VCaP (cell line): Measurements from ENCODE around the gene HTRA1.

ENCODE experiments used
- H3K27ac ChIP-seq: fragments of 450-650 bp; 2 replicates; pipeline ENCODE4 v1.5.1; 2017
- TF ChIP-seq, protein P1 (sequence below): fragments of 450-650 bp; conservative IDR thresholded peaks from 2 replicates; pipeline ENCODE4 v1.5.1; 2017; ENCODE audit warnings: mild to moderate bottlenecking, moderate library complexity

The HTRA1 gene

DNA sequence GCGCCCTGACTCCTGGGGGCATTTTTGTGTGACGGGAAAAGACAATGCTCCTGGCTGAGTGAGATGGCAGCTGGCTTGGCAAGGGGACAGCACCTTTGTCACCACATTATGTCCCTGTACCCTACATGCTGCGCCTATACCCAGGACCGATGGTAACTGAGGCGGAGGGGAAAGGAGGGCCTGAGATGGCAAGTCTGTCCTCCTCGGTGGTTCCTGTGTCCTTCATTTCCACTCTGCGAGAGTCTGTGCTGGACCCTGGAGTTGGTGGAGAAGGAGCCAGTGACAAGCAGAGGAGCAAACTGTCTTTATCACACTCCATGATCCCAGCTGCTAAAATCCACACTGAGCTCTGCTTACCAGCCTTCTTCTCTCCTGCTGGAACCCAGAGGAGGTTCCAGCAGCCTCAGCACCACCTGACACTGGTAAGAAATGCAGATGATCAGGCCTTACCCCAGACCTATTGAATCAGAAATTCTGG is 6.7 kb upstream of the HTRA1 start, which contains the start of gene ARMS2:
TSS of gene ARMS2 (plus strand) at position 51 of the 478 bp plus-strand sequence. CDS start at position 126, 75 bp downstream.
- TF ChIP-seq, protein P1, sequence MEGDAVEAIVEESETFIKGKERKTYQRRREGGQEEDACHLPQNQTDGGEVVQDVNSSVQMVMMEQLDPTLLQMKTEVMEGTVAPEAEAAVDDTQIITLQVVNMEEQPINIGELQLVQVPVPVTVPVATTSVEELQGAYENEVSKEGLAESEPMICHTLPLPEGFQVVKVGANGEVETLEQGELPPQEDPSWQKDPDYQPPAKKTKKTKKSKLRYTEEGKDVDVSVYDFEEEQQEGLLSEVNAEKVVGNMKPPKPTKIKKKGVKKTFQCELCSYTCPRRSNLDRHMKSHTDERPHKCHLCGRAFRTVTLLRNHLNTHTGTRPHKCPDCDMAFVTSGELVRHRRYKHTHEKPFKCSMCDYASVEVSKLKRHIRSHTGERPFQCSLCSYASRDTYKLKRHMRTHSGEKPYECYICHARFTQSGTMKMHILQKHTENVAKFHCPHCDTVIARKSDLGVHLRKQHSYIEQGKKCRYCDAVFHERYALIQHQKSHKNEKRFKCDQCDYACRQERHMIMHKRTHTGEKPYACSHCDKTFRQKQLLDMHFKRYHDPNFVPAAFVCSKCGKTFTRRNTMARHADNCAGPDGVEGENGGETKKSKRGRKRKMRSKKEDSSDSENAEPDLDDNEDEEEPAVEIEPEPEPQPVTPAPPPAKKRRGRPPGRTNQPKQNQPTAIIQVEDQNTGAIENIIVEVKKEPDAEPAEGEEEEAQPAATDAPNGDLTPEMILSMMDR = no peak
- H3K27ac ChIP-seq = no peak within 1 kb of the TSS

DNA sequence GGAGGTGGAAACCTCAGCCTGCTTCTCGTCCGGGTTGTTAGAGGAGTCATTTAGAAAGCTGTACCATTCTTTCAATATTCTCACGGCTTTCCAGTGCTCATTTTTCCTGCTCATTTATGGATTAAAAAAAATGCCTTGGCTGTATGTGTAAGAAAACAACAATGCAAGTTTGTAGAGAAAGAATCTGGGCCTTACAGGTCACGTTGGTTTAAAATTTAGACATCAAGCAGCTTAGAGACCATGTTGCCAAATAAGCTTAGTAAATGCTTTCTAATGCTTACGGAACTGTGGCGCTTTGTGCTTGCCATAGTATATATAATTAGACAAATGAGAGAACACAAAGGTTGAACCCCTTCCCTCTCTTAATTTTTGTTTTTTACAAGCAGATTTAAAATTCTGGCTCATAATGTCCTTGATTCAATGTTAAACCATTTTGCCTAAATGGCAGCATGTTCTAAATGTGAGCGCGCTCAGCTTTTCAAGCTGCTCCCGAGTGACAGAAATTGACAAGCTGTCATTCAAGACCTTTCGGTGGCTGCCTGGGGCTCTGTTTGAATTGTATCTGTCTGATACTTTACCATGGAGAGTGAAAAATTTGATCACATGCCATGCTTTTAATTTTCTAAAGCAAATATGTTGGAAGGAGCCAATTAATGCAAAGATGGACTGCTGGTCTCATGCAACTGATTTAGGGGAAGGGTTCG is 5.8 kb upstream of the HTRA1 start:
- no peak overlapping the region for H3K27ac ChIP-seq
- TF ChIP-seq, protein P1 = no peak

DNA sequence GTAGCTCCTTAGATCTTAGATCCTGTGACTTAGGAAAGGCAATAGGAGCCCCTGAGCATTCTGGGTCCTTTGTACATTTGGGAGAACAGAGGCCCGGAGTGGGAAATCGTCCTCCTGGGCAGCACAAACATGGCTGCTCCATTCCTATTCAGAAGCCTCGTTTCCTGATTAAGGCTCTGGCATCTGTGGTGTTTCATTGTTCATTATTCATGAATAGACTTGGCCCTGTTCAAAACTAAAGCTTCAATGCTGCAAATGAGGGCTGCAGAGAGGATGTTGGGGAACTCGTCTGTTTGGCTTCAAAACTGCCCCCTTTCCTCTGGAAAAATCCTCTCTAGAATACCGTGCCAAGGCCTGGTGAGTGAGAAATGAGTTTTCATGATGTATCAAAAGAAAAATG is 3.4 kb upstream of the HTRA1 start:
- TF ChIP-seq, protein P1 = no peak

DNA sequence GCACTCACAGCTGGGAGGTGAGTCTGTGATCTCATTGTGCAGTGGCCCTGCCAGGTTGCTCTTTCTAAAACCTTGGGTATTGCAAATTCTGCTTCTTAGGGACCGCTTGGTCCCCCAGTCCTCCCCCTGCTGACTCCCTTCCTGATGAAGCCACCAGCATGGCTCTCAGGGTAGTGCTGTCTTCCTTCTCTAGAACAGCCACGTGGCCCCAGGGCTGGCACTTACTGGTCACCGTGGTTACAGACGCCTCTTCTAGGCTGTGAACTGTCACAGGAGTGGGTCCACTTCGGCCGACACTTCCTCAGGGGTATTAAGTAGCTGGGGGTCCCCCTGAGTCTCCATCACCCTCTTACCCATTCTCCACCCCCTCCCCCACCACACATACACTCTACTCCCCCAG is 2.7 kb upstream of the HTRA1 start:
- H3K27ac ChIP-seq = no peak overlapping the region
- TF ChIP-seq, protein P1 = no peak

More for the DNA sequence above, 3.4 kb upstream of the HTRA1 start:
- H3K27ac ChIP-seq = no peak overlapping the region

DNA sequence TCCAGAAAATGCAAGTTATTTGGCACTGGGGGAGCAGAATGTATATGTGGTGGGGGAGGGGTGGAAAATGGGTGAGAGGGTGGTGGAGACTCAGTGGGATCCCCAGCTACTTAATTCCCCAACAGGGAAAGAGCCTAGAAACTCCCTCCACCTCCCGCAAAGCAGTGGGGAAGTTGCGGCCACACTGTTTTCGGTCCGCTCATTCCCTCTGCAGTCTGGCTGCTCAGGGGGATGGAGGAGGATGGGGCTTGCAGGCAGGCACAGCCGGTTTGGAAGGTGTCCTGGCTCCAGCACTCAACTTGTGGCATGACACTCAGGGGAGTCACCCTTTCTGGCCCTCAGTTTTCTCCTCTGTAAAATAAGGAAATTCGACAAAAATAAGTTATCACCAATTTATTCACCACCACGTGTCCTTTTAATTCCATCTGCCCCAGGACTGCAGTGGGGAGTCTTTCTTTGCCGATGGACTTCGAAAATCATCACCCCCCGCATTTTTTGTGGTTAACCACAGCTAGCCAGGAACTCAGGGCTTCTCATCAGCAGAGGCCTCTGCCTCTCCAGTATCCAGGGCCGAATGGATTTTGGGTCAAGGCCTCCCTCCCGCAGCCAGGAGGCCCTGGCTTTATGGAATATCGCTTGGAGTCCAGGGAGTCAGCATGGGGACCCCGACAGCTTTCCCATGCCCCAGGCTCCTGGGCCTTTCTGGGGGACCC is 1.6 kb upstream of the HTRA1 start:
- no peak overlapping the region for H3K27ac ChIP-seq
- TF ChIP-seq, protein P1 = no peak

DNA sequence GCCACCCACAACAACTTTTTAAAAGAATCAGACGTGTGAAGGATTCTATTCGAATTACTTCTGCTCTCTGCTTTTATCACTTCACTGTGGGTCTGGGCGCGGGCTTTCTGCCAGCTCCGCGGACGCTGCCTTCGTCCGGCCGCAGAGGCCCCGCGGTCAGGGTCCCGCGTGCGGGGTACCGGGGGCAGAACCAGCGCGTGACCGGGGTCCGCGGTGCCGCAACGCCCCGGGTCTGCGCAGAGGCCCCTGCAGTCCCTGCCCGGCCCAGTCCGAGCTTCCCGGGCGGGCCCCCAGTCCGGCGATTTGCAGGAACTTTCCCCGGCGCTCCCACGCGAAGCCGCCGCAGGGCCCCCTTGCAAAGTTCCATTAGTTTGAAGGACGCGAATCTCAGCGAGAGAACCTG is 461 bp upstream of the HTRA1 start:
- TF ChIP-seq, protein P1 = no peak

DNA sequence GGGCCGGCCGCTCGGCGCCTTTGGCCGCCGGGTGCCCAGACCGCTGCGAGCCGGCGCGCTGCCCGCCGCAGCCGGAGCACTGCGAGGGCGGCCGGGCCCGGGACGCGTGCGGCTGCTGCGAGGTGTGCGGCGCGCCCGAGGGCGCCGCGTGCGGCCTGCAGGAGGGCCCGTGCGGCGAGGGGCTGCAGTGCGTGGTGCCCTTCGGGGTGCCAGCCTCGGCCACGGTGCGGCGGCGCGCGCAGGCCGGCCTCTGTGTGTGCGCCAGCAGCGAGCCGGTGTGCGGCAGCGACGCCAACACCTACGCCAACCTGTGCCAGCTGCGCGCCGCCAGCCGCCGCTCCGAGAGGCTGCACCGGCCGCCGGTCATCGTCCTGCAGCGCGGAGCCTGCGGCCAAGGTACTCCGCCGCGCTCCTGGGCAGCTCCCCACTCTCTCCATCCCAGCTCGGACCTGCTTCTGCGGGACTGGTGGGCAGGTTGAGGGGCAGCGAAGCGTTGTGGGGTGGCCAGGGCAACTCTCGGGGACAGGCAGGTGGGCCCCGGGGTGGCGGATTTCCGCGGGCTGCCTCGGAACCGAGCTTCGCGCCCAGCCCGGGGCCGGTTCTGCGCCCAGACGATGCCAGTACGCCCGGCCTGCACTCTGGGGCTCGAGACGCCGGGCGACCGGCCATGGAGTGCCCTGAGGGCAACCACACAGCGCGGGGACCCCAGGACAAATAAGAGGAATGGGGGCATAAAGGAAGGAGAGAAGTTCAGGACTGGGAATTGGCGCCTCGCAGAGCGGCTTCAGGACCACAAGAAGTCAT is 578 bp downstream of the HTRA1 start:
- TF ChIP-seq, protein P1 = no peak
- H3K27ac ChIP-seq = no peak overlapping the region; the same call in 1 of the 2 replicates

More for the DNA sequence above, 461 bp upstream of the HTRA1 start:
- no peak overlapping the region; the same call in 1 of the 2 replicates for H3K27ac ChIP-seq
